IPS-20b (cell line): ENCODE results near the gene SRMS.
A peak's percentile ranks its signal among the peaks of the same experiment; 100 is the strongest.
"Not testable (repeated sequence)": the region's sequence is repeated elsewhere in the genome, so short reads cannot be mapped to it uniquely, and the experiment has no call there.

ENCODE experiments used
- H3K27ac ChIP-seq: one replicate; pipeline ENCODE4 v1.5.1; 2013; ENCODE audit warnings: low read length
- H3K27me3 ChIP-seq: 2 replicates; pipeline ENCODE4 v1.6.1; 2013; ENCODE audit warnings: mild to moderate bottlenecking, low read length, inconsistent platforms; ENCODE audit not compliant: insufficient read depth
- H3K36me3 ChIP-seq: 2 replicates; pipeline ENCODE4 v1.6.1; 2013; ENCODE audit warnings: low read depth, mild to moderate bottlenecking, inconsistent platforms, low read length, moderate library complexity; ENCODE audit not compliant: insufficient read depth
- H3K4me1 ChIP-seq: 2 replicates; pipeline ENCODE4 v1.6.1; 2013; ENCODE audit warnings: mild to moderate bottlenecking, control low read depth, inconsistent platforms, low read length, moderate library complexity; ENCODE audit not compliant: insufficient read depth
- H3K4me3 ChIP-seq: 2 replicates; pipeline ENCODE4 v1.5.1; 2013; ENCODE audit warnings: mild to moderate bottlenecking, low read length, inconsistent platforms
- H3K9ac ChIP-seq: 2 replicates; pipeline ENCODE4 v1.6.1; 2013; ENCODE audit warnings: low read depth, mild to moderate bottlenecking, inconsistent platforms, low read length, moderate library complexity
- H3K9me3 ChIP-seq: 2 replicates; pipeline ENCODE4 v1.6.1; 2013; ENCODE audit warnings: mild to moderate bottlenecking, low read depth, low read length, inconsistent platforms; ENCODE audit not compliant: insufficient read depth

The SRMS gene

DNA sequence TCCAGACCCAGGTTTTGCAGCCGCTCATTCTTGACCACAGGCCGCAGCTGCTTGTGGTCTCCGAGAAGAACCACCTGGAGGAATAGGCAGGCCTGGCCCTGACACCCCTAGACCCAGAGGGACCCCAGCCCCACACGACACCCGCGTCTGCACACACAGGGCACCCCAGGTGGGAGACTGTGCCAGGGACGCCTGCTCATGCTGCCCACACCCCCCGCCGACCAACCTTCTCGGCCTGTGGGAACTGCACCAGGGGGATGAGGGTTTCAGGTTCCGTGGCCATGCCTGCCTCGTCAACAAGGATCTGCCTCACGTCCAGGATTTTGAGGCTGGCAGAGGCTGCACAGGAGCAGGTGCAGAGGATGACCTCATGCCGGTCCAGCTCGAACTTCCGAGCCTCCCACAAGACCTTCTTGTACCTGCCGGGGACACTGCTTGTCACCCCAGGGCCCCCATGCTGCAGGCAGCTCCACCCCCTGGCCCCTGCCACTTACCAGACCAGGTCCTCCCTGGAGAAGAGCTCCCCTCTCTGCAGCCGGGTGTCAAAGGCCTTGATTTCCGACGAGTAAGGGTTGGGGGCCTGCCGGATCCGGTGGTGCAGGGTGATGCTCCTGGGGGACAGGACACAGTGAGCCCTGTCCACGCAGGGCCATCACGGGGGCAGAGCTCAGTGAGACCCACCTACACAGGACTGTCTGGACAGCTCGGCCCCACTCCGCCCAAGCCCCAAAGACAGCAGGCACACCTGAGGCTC, 13.5 kb upstream of the SRMS start:
- H3K9me3 ChIP-seq: no peaks in the 10 kb centered on the region
- H3K27me3 ChIP-seq: no peaks in the 10 kb centered on the region
- H3K9ac ChIP-seq: no peak overlapping the region
- no peak overlapping the region for H3K4me3 ChIP-seq
- H3K36me3 ChIP-seq: no peaks in the 10 kb centered on the region
- no peak overlapping the region for H3K27ac ChIP-seq
- no peaks in the 10 kb centered on the region for H3K4me1 ChIP-seq

DNA sequence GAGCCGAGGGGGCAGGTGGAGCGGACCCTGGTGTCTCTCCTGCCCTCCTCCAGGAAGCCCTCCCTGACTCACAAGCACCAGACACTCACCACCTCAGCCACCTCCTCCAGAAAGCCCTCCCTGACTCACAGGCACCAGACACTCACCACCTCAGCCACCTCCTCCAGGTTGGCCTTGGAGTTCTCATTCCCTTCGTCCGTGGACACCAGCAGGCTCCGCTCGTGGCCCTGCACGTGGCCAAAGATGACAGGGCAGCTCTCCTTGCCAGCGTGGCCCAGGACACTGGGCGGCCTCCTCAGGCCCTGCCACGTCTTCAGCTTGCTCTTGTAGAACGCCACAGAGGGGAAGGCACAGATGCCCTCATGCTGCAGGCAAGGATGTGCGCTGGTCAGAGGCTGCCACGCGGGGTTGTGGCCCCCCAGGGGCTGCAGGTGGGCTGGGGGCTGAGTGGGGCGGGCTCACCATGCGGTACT, 12.8 kb upstream of the SRMS start:
- no peak overlapping the region for H3K27ac ChIP-seq
- H3K36me3 ChIP-seq: no peaks in the 10 kb centered on the region
- no peaks in the 10 kb centered on the region for H3K4me1 ChIP-seq
- H3K4me3 ChIP-seq: no peak overlapping the region
- no peak overlapping the region for H3K9ac ChIP-seq
- no peaks in the 10 kb centered on the region for H3K27me3 ChIP-seq
- no peaks in the 10 kb centered on the region for H3K9me3 ChIP-seq

DNA sequence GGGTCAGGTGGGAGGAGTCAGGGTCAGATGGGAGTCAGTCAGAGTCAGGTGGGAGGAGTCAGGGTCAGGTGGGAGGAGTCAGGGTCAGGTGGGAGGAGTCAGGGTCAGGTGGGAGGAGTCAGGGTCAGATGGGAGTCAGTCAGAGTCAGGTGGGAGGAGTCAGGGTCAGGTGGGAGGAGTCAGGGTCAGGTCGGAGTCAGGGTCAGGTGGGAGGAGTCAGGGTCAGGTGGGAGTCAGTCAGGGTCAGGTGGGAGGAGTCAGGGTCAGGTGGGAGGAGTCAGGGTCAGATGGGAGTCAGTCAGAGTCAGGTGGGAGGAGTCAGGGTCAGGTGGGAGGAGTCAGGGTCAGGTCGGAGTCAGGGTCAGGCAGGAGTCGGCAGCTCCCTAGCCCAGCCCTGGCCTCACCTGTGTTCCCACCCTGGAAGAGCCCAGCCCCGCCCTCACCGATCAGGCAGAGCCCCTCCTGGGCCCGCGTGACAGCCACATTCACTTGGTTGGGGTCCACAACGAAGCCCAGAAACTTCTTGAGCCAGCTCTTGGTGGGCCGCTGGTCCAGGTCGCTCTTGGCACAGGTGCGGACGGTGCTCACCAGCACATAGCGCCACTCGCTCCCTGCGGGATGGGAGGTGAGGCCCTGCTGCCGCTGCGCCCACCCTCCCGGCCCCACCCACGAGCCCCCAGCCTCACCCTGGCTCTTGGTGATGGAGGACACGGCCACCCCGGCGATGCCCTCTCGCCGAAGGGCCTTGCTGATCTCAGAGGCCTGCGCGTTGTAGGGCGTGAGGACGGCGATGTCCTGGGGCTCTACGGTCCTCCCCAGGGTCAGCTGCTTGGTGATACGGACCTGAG, 12.2 kb upstream of the SRMS start:
- H3K4me3 ChIP-seq, H3K4me1 ChIP-seq, H3K9ac ChIP-seq, H3K9me3 ChIP-seq, H3K27ac ChIP-seq, H3K27me3 ChIP-seq, H3K36me3 ChIP-seq: not testable (repeated sequence)

DNA sequence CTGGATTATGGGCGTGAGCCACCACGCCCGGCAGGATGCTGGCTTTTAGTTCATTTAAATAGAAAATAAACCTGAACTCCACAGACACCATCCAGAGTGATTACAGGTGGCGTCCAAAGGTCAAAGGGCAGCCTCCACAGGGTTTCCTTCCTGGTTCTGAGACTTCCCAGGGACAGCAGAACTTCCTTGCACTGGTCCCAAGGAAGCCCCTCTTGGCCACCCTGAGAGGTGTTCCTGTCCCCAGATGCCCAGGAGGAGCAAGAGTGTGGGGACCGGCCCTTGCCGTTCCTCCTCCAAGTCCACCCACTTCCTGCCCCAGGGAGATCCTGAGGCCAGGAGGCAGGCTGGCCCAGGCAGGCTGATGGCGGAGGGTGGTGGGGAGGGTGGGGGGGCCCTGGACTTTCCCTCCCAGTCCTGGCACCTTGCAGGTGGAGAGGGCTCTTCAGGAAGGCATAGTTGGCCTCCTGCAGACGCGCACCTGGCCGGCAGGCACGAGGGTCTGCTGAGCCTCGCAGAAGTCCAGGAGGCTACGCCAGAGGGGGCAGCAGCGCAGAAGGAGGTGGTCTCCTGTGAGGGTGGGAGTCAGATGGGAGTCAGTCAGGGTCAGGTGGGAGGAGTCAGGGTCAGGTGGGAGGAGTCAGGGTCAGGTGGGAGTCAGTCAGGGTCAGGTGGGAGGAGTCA, 11.4 kb upstream of the SRMS start:
- Histone ChIP-seq H3K27ac (no peak overlapping the region), H3K4me1 (no peaks in the 10 kb centered on the region), H3K36me3 (no peaks in the 10 kb centered on the region), H3K4me3 (no peak overlapping the region), H3K9me3 (no peaks in the 10 kb centered on the region), H3K27me3 (peaks cover 9% of the 10 kb centered on the region), H3K9ac (no peak overlapping the region)

DNA sequence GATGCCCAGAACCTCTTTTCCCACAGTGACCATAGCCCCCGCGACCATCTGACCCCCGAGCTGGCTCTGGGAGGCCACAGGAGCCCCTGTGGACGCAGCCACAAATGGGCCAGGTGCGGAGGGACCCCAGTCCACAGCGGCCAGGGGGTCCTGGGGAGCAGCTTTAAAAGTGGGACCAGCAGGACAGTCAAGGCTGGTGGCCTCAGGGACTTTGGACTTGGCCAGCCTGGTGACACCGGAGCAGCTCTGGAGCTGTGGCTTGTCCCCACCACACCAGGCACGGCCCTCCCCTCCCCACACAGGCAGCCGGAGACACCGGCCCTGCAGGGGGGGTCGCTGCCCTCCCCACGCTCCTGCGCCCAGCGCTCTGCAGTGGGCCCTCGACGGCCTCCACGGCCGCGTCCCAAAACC, 9.9 kb upstream of the SRMS start:
- H3K36me3 ChIP-seq: no peaks in the 10 kb centered on the region
- peaks cover 9% of the 10 kb centered on the region for H3K27me3 ChIP-seq
- H3K4me1 ChIP-seq: peaks cover 4% of the 10 kb centered on the region; the same call in 1 of the 2 replicates
- H3K4me3 ChIP-seq: no peak overlapping the region
- H3K9ac ChIP-seq: no peak overlapping the region
- no peak overlapping the region for H3K27ac ChIP-seq
- no peaks in the 10 kb centered on the region for H3K9me3 ChIP-seq

DNA sequence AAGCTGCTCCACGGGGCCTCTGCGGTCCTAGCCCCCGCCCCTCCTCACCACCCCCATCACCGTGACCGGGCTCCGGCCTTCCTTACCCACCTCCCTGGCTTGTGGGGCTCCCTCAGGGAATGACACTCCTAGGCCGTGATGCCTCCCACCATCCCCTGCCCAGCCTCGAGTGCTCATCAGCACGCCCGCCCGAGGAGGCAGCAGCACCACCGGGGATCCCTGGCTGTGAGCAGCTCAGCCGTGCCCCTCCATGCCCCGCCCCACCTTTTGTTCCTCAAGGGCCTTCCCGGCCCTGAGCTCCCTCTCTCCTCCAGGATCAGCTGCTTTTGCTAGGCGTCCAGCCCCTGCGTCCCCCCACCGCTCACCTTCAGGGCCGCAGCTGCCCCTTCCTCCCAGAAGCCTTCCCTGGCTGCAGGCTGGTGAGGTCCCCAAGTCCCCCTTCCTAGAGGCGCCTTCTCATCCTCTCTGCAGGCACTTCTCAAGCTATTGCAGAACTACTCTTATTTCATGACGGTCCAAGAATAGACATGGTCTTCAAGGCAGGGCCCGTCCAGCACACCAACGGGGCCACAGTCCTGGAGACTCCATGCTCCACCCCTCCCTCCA, 9.4 kb upstream of the SRMS start:
- Histone ChIP-seq H3K36me3 (no peaks in the 10 kb centered on the region), H3K4me3 (no peak overlapping the region), H3K9ac (no peak overlapping the region), H3K4me1 (peaks cover 4% of the 10 kb centered on the region; the same call in 1 of the 2 replicates), H3K27me3 (peaks cover 9% of the 10 kb centered on the region), H3K27ac (no peak overlapping the region), H3K9me3 (no peaks in the 10 kb centered on the region)

DNA sequence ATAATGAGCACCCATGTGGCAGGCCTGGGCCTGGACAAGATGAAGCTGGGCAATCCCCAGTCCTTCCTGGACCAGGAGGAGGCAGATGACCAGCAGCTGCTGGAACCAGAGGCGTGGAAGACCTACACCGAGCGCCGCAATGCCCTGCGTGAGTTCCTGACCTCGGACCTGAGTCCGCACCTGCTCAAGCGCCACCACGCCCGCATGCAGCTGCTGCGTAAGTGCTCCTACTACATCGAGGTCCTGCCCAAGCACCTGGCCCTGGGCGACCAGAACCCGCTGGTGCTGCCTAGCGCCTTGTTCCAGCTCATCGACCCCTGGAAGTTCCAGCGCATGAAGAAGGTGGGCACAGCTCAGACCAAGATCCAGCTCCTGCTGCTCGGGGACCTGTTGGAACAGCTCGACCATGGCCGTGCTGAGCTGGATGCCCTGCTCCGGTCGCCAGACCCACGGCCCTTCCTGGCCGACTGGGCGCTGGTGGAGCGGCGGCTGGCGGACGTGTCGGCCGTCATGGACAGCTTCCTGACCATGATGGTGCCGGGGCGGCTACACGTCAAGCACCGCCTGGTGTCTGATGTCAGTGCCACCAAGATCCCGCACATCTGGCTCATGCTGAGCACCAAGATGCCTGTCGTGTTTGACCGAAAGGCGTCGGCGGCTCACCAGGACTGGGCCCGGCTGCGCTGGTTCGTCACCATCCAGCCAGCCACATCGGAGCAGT, 8.3 kb upstream of the SRMS start:
- H3K4me3 ChIP-seq: no peak overlapping the region
- H3K9ac ChIP-seq: no peak overlapping the region
- H3K9me3 ChIP-seq: no peaks in the 10 kb centered on the region
- H3K4me1 ChIP-seq: peaks cover 4% of the 10 kb centered on the region; the same call in 1 of the 2 replicates
- H3K27ac ChIP-seq: no peak overlapping the region
- peaks cover 9% of the 10 kb centered on the region for H3K27me3 ChIP-seq
- no peaks in the 10 kb centered on the region for H3K36me3 ChIP-seq

DNA sequence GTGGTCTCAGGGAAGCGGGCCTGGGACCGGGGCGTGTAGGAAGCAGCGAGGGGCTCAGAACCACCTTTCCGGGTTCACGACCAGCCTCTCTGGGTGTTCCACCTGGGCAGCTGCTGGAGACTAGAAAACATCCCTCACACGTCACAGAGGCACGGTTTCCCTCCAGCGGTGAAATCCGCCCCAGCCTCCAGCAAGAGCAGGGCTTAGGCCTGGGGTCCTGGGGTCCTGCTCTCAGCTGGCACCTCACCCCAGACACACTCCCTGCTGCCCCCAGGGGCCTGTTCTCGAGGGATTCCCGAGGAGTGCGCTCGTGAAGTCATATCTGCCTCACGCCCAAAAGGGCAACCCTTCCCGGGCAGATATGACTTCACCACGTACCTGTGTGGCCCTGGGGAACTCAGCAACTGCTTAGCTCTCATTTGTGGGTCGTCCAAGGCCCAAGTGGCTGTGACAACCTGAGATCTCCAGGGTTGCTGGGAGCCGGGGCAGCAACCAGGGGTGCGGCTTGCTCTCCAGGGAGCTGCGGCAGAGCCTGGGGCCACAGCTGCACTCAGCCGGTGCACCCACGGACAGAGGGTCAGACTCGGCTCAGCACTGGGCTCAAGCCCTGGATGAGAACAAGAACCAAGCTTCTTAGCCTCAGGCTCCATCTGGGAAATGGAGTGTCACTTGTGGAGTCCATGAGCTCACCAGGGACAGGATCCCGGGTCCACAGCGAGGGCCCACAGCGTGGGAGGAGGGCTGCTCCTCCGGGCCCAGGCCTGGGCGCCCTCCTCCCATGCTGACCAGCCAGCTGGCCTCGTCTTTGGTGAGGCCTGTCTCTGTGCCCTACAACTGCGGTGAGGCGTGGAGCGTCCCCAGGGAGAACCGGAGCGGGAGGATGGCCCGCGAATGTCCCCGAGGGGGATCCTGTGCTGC, 7.1 kb upstream of the SRMS start:
- Histone ChIP-seq H3K9ac (peak overlapping the region; percentile 4; the same call in 1 of the 2 replicates), H3K27me3 (peaks cover 9% of the 10 kb centered on the region), H3K9me3 (no peaks in the 10 kb centered on the region), H3K27ac (no peak overlapping the region), H3K4me1 (peaks cover 4% of the 10 kb centered on the region; the same call in 1 of the 2 replicates), H3K4me3 (peak overlapping the region; percentile 75), H3K36me3 (no peaks in the 10 kb centered on the region)

DNA sequence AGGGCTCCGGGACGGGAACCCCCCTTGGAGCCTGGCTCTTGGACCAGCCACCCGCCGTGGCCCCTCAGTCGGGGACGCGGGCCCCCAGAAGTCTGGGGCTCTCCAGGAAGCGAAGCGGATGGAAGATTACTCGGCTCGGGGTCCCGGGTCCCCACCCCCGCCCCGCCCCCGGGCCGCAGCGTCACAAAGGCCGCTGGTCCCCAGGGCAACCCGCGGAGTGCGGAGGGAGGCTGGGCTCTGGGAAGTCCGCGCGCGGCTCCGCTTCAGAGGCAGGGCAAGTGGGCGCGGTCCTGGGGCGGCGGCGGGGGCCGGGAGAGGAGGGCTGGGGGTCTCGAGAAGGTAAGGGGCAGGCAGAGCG, 6.4 kb upstream of the SRMS start, which contains the start of gene FNDC11:
Gene FNDC11, plus strand, starts transcription at position 227 of the 358 bp plus-strand sequence. CDS start 1,505 bp downstream, outside the sequence.
- Histone ChIP-seq H3K27me3 (peaks cover 9% of the 10 kb centered on the region), H3K4me3 (peak within 1 kb of the TSS; percentile 75), H3K36me3 (no peaks in the 10 kb centered on the region), H3K27ac (no peak within 1 kb of the TSS), H3K9me3 (no peaks in the 10 kb centered on the region), H3K9ac (peak within 1 kb of the TSS; percentile 64; the same call in 1 of the 2 replicates), H3K4me1 (peaks cover 4% of the 10 kb centered on the region; the same call in 1 of the 2 replicates)

DNA sequence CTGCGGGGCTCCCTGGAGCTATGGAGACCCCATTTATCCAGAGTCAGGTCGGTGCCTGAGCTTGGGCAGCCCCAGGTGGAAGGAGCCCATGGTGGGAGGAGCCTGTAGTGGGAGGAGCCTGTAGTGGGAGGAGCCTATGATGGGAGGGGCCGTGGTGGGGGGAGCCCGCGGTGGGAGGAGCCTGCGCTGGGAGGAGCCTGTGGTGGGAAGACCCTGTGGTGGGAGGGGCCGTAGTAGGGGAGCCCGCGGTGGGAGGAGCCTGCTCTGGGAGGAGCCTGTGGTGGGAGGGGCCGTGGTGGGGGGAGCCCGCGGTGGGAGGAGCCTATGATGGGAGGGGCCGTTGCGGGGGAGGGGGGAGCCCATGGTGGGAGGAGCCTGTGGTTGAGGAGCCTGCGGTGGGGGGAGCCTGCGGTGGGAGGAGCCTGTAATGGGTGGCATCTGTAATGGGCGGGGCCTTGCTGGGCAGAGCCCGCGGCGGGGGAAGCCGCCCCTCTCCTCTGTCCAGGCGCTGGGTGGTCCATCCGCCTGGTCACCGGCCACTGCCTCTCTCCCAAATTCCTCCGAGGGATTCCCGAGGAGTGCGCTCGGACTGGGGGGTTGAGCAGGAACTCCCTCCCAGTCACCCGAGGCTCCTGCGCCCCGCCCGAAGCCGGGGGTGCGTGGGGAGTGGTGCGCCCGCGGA, 5.8 kb upstream of the SRMS start:
- H3K36me3 ChIP-seq: no peaks in the 10 kb centered on the region
- peaks cover 9% of the 10 kb centered on the region for H3K27me3 ChIP-seq
- peak overlapping the region; percentile 64; the same call in 1 of the 2 replicates for H3K9ac ChIP-seq
- H3K4me1 ChIP-seq: peaks cover 4% of the 10 kb centered on the region; the same call in 1 of the 2 replicates
- no peaks in the 10 kb centered on the region for H3K9me3 ChIP-seq
- peak overlapping the region; percentile 75 for H3K4me3 ChIP-seq
- H3K27ac ChIP-seq: no peak overlapping the region
